Activated T-cell treated with anti-CD3 and anti-CD28 coated beads for 4 hours (primary cell): ENCODE measurements around the gene TSPAN18.

Experiments
- DNase-seq: peaks from one replicate; pipeline ENCODE4 v3.0.0-alpha.2; 2020

TSPAN18 gene, protein sequence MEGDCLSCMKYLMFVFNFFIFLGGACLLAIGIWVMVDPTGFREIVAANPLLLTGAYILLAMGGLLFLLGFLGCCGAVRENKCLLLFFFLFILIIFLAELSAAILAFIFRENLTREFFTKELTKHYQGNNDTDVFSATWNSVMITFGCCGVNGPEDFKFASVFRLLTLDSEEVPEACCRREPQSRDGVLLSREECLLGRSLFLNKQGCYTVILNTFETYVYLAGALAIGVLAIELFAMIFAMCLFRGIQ

GRCh38 chr11:44726283-44727113 lies at the start of gene TSPAN18:
Gene TSPAN18, plus strand, starts transcription at chr11:44726962. Its CDS starts 179,455 bp downstream, at chr11:44906417.
- peak; percentile 5 for DNase-seq

DNA sequence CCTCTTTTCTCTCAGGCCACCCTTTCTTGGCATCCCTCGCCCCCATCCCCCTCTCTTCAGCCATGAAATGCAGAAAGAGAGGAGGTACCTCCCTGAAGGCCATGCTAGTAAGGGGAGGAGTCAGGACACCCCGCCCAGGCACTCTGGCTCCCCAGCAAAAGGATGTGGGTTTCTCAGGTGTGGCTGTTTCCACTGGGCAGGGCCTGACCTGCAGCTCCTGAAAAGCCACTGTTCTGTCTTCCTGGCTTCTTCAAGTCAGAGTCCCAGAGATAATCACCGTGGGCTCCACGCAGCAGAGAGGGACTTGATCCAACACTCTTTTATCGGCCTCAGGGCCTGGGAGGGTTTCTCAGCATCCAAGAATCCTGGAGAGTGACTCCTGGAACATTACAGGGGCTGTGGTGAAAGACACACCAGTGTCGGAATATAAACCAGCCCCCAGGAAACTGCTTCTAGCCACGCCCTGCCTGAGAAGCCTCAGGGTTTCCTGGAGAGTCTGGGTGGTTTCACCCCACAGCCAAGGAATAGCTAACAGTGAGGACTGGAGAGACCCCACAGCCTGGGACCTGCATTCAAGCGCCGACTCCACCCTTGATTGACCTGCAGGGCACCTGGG lies 45.7 kb upstream of the TSPAN18 start:
- DNase-seq: peak; percentile 8

DNA sequence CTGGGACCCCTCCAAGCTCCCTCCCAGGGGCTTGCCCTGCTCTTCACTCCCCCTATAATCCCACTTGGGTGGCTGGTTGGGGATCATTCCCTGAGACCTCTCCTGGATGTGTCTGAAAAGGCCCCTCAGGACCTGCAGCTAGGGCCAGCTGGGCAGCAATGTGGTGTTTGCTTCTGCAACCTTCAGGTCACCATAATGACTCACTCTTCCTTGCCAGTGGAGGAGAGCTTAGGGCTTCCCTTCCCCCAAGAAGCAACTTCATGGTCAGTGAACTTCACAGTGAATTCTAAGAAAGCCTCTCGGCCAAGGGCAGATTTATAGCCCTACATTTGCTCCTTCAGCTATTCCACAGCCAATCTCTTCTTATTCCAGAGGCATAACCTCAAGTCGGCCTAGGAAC lies 45.1 kb upstream of the TSPAN18 start:
- DNase-seq: no peak

- no peak for DNase-seq
Measured at GRCh38 chr11:44684859-44685281, 41.9 kb upstream of the TSPAN18 start.

- no peak for DNase-seq
Measured at GRCh38 chr11:44687388-44687787, 39.4 kb upstream of the TSPAN18 start.

DNA sequence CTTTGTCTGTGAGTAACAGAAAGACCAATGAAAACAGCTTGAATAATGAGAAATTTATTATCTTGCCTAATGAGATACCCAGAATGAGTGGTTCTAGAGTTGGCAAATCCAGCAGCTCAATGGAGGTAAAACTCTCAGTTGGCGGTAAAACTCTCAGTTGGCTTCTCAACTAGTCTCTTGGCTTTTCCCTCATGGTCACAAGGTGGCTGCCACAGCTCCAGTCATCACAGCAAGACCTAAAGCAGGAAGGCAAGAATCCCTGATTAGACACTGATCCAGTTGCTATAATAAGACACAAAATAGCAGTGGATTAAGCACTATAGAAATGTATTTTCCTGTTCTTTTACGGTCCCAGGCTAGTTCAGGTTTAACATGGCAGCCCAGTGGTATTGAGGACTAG lies 37.5 kb upstream of the TSPAN18 start:
- no peak for DNase-seq

DNA sequence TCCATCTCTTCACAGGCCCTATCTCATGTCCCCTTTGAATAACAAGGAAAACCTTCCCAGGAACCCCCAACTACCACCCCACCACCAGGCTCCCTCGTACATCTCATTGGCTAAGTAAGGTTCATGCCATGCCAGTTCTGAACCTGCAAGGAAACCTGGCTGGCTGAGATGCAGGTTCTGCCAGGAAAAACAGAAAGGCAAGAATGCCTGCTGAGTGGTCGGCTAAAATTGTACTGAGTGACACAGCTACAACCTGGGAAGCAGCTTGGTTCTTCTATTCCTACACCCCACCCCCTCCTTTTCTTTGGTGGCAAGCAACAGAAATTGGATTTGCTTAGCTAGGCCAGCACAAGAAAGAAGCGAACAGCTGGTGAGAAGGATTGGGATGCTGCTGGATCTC lies 36.1 kb upstream of the TSPAN18 start:
- DNase-seq: no peak

GRCh38 chr11:44692460-44692859 lies 34.3 kb upstream of the TSPAN18 start:
- DNase-seq: no peak

DNA sequence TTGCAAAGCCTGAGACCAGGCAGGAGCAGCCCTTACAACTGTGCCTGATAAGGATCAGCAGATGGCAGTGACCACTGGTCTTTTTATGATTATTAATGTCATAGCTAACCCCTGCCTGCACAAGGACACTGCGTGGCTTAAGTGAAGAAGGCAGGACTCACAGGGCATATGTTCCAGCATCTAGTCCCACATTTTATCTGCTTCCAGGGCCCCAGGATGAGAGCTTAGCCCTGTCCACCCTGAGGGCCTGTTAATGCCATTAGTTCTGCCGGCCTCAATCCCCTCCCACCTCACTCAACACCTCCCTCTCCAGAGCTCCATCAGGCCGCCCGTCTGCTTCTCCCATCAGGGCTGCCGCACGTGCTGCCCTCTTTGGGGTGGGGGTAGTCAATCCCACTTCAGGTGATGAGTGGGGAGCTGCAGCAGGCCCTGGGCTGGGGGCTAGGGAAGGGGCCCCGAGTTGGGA lies 33.1 kb upstream of the TSPAN18 start:
- DNase-seq: no peak

- DNase-seq: no peak
Measured at GRCh38 chr11:44694443-44694842, 32.3 kb upstream of the TSPAN18 start.

GRCh38 chr11:44695169-44695833 lies 31.5 kb upstream of the TSPAN18 start:
- no peak for DNase-seq

- no peak for DNase-seq
Measured at GRCh38 chr11:44698252-44698912, 28.4 kb upstream of the TSPAN18 start.

DNA sequence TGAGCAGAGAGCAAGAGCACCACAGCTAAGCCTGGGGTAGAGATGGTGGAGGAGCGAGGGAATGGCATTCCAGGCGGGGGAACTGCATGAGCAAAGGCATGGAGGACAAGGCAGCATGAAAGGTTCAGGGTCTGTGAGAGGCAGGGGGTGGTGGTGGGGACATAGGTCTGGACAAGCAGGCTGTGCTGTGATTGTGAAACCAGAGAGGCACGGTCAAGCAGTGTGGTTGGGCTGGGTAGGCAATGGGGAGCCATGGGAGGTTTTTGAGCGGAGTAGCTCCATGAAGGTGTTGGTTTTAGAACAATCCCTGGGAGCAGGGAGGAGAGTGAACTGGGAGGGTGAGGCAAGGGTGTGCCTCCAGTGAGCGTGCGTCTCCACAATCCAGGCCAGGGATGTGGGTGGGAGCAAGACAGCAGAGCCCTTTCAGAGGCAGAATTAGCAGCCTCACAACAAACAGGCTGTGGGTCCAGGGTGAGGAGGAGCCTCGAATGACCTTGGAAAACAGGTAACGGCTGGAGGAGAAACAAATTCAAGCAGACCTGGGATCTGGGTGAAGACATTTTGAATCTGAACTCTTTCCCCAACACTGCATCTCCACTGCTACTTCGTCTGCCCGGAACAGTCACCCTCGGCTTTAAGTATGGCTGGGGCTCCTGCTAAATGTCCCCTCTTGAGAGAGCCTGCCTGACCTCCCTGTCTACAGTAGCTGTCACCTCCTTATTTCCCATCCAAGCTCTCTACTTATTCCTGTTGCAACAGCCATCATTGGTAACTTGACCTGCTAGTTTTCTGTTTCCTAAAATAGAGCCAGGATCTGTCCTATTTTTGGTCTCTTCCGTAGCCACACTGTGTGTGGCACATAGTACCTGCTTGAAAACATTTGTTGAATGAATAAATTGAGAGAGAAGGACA lies 27.0 kb upstream of the TSPAN18 start:
- DNase-seq: no peak

GRCh38 chr11:44701276-44701675 lies 25.5 kb upstream of the TSPAN18 start:
- no peak for DNase-seq

DNA sequence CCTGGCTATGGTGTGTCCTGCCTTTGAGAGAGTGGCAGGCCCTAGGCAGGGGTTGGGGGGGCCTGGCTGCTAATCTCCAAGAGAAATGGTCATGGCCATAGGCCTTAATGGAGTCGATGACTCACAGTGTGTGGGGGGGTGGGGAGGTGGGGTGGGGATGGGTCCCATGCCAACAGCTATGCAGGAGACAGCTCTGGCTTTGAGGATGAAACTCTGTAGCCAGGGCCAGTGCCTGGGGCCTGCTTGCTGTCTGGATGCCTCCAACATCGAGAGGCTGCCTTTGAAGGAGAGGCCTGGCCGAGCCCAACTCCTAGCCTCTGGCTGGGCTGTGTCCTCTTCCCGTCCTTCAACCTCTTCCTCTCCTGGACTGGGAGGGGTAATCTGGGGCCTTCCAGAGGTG lies 23.9 kb upstream of the TSPAN18 start:
- DNase-seq: no peak

- DNase-seq: no peak
Measured at GRCh38 chr11:44707094-44707493, 19.7 kb upstream of the TSPAN18 start.

DNA sequence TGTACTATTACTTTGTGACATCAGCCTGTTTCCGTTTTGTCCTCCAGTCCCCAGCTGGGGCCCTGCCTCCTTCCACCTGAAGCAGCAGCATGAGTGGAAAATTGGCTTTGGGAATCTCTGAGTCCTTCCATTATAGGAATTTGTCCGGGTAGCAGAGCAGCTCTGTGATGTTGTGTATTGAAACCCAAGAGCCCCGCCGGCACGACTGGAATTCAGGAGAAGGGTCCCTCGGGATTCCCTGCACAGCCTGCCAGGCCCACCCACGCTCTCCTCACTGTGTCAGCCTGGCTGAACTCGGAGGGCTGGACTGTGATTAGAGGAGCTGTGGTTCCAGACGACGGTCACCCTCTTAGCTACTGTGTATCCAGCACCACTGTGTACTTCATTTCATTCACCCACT lies 18.8 kb upstream of the TSPAN18 start:
- no peak for DNase-seq

DNA sequence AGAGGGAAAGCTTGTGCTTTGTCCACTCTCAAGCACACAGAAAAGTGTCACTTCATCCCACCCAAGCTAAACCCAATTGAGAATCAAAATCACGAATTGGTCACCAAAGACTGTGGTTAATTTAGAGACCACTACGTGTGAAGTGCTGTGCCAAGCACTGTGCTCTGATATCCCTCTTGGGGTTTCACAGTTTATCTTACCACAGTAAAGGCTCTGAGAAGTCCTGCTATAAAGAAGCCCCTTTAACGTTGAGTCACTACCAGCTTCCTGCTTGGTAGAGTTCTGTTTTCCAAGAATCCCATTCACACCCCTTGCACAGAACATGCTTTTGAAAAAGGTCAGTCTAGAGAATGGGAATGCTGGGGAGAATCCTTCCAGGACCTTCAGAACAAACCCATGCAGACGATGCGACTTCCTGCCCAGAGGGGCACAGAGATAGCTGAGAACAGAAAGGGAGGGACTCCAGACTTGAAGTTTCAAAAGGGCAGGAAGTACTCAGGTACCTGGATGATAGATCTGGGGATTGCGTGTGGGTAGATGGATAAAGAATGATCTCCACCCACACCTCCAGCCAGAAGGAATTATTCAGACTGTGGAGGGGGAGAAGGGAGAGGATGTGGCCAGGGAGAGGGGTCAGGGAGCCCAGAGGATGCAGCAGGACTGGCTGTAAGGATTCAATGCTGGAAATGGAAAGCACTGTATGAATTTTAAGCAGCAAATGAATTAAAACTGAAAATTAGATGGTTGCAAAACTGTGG lies 18.1 kb upstream of the TSPAN18 start:
- no peak for DNase-seq

GRCh38 chr11:44709281-44709562 lies 17.5 kb upstream of the TSPAN18 start:
- DNase-seq: no peak

- DNase-seq: no peak
Measured at GRCh38 chr11:44709966-44710365, 16.8 kb upstream of the TSPAN18 start.
